CD4-positive, alpha-beta T cell treated with Interleukin-10 for 1 hour (primary cell): ENCODE measurements around the gene OR52B4.
A peak's percentile ranks its signal among the peaks of the same experiment; 100 is the strongest.
"Not testable (repeated sequence)": the region's sequence is repeated elsewhere in the genome, so short reads cannot be mapped to it uniquely, and the experiment has no call there.

Source experiments
- DNase-seq: peaks from one replicate; pipeline ENCODE4 v3.0.0-alpha.2; 2020

OR52B4 gene

DNA sequence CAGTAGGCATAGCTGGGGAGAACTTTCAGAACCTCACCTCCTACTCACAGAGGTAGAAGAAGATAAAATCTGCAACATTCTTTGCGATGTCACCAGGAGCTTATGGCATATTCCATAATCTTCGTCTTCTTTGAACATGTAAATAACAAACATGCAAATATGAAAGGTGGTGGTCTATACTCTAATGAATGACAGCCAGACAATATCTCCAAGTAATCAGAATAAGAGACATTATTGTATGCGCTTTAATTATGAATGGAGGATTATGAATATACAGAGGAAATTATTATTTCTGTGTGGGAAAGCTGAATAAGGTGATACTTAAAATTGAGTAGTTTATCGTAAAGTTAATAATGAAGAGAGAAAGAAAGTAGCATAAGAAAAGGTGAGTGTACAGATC is at the start of gene OR52B4:
Gene OR52B4 (minus strand): TSS at position 101 of the 400 bp plus-strand sequence. CDS start 91 bp downstream, at position 10.
- DNase-seq = no peak

DNA sequence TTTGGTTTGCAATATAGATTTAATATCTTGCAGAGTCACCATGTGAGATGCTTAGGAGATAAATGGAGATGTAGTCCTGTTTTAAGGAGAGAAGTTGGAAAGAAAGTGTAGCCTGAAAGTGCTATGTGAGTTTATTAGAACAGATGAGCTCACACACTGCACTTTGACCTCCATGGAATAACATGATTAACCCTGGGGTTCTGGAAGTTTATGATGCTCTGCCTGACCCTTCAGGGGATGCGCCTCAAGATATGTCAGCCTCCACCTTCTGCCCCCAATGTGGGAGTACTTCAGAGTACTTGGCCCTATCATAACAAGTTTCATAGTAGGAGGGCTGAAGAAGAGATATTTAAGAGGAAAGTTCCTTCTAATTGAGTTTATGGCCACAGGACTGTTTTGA is 48.6 kb upstream of the OR52B4 start:
- DNase-seq = no peak

DNA sequence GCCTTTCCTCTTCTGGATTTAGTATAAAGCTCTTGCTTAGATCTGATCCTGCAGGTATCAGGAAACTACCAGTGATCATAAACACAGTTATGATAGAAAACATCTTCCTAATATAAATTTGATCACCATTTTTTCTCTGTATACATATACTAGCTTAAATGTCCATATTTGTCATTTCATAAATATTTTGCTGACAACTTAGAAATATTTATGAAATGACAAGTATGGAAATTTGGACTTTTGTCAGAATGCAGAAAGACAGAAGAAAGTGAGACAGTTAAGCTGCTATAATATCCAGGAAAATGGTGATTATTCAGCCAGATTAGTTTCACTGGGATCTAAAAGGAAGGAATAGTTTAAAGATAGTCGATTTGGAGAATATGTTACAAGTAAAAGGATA is 48.1 kb upstream of the OR52B4 start:
- DNase-seq = no peak

DNA sequence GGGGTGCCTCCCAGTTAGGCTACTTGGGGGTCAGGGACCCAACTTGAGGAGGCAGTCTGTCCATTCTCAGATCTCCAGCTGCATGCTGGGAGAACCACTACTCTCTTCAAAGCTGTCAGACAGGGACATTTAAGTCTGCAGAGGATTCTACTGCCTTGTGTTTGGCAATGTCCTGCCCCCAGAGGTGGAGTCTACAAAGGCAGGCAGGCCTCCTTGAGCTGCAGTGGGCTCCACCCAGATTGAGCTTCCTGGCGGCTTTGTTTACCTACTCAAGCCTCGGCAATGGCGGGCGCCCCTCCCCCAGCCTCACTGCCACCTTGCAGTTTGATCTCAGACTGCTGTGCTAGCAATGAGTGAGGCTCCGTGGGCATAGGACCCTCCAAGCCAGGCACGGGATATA is 38.0 kb upstream of the OR52B4 start:
- DNase-seq = not testable (repeated sequence)

DNA sequence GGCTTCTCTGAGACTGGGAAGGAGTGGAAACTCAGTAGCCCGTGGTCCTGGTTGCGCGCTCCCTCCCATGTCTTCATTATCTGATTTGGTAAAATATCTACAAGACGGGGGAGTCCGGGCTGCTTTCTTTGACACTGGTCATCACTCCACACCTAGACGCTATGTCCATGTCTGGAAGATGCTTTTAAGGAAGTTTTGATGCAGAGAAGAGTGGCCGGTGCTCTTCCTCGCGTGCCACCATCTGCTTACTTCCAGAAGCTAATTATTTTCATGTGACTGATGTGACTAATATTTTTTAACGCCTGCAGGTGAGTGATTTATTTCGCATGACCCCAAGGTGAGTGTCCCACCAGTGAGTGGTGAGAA is 25.7 kb upstream of the OR52B4 start:
- peak; percentile 0 for DNase-seq

DNA sequence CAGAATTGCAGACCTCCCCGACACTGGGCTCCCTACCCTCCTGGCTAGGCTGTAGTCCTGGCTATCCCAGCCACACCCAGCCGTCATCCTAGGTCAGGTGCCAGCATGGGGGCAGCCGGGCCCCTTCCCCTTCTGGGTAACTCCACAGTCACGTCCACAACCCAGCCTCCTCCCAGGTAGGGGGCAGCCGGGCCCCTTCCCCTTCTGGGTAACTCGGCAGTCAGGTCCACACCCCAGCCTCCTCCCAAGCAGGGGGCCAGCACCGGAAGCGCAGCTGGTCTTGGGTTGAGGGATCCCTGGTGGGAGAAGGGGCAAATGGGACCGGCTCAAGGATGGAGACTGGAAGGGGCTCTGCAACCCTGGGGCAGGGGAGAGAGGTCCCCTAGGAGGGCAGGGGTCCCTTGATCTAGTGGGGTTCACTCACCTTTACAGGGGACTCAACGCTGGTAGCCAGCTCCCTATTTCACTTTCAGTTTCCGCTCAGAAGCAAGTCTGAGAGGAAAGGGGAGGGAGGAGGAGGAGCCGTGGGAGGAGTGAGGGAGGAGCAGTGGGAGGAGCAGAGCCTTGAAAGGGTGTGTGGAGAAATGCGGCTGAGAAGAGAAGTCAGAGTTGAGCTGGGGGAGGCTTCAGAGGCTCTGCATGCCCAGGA is 25.1 kb upstream of the OR52B4 start, which contains the start of gene TRIM21:
Gene TRIM21 (minus strand): TSS at position 494 of the 649 bp plus-strand sequence. CDS start 3,293 bp downstream, outside the sequence.
- DNase-seq = peak; percentile 91

DNA sequence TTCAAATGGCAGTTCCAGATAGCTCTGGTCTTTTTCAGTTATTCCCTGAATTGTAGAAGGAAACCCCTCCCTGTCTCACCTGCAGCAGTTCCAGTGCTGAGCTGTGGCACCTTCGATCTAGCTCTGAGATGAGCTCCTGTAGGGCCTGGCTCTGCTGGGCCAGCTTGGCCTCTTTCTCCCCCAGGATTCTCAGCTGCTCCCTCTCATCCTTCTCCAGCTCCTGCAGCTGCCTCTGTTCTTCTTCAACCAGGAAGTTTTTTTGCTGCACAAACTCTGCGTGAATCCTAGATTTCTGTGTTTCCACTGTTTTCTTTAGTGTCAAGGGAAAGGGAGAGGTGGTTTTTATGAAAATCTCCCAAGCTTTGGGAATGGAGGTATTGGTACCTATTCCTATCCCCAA is 20.0 kb upstream of the OR52B4 start:
- DNase-seq = no peak

DNA sequence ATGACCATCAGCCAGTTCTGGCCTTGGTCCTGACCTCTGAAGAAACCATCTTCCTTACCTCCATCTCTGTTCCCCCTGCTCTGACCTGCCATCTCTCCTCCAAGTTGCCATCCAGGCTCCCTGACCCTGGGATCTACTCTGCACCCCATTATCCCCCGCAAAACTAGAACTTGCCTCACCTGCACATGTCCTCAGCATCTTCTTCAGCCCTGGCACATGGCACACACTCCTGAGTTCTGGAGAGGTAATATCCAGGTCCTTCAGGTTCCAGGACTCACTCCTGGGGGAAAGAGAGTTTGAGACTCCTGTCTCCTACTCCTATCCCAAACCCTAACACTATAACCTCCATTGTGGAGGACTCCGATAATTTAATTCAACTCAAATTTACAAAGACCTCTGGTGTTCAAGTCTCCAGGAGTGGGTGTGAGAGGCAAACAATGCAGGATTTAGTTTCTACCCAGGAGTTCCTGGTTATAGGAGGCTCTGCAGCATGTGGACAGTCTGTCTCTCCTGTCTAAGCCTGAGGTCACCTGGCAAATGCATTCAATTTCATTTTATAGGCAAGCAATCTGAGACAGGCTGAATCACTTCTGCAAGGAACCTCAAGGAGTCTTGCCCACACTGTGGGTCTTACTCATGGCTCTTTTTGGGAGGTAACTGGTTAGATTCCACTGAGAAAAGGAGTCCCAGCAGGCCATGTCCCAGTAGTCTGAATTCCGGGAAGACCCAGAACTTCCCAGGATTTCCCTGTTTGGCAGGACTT is 18.0 kb upstream of the OR52B4 start:
- no peak for DNase-seq

DNA sequence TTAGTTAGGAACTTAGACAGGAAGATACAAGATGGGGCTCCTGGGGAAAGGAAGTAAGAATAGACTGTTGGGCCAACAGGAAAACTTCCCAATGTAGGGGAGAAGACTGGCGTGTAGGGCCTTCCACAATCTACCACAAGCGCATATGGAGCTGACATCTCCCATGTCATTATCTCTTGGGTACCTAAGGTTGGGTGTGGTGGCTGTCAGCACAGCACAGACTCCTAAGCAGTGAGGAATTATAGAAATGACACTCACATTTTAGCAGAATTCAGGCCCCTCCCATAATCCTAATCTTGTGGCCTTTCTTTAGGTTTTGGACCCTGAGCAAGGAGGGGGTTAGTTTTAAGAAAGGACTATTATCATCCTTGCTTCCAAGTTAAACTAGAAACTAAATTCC is 13.7 kb upstream of the OR52B4 start:
- DNase-seq = no peak

DNA sequence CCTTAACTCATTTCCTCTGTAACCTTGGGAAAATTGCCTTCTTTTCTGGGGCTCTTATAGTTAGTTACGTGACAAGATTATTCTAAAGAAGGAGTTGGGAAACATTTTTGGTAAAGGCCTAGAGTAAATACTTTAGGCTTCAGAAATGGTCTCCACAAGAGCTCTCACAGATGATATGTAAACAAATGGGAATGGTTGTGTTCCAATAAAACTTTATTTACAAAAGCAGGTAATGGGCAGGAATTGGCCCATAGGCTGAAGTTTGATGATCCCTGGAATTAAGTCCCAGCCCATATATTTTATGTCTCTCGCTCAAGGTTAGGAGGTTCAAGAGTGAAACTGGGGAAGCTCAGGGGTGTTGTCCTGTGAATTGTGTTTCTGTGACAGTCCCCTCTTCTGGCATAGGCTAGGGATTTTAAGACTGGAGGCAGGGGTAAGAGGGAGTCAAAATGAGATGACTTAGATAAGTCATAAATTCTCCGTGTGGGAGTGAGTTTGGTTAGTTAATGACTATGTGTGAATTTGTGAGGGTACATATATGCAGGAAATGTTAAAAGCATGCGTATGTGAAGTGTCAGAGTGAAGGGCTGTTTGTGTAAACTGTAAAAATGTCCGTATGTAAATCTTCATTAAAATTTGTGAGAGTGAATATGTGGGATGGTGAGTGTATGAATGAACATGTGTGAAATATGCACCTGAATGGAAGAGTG is 7.4 kb upstream of the OR52B4 start:
- DNase-seq = no peak

DNA sequence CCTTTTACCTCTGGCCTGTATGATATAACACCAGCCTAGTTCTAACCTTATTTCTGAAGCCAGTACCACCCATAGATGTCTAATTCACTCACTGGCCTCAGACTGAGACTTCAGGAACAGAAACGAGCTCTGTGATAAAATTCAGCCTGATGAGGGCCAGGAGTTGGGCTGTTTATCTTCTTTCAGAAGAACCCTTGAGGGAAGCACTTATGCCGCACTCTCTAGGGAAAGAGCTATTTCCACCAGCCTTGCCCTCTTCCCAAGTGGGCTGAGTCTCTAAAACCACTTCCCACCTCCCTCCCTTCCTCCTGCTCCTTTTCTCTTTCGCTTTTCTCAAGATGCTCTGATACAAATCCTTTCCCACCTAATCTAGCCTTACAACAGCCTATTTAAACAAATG is 2.0 kb upstream of the OR52B4 start:
- DNase-seq = no peak

DNA sequence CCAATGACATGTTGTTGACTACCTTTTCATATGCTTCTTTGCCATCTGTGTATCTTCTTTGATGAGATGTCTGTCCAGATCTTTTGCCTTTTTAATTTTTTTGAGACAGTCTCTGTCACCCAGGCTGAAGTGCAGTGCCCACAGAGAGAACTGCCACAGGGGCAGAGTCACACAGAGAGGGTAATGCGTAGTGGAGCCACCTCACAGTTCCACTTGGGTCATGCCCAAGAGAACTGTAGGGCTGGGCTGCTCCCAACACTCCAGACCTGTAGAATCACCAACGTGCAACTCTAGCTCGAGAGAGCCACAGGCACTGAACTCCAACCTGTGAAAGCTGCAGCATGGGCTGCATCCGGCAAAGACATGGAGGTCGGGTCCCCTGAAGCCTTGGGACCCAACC is 20.0 kb downstream of the OR52B4 start:
- DNase-seq = not testable (repeated sequence)

DNA sequence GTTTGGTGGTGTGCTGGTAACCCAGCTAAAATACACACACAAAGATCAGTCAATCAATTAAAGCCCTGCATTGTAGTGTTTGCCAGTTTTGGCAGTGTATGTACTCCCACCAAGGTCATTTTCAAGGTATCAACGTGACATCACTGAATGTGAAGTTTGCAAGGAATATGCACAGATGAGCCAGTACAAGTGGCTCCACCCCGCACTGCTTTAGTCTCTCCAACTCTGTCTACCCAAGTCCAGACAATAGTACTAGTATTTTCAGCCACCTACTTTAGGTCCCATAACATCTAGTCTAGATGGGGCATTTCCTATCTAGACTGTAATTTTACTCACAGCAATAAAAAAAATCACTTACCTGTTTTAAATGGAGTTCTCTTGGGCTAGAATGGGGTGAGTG is 22.8 kb downstream of the OR52B4 start:
- DNase-seq = not testable (repeated sequence)

DNA sequence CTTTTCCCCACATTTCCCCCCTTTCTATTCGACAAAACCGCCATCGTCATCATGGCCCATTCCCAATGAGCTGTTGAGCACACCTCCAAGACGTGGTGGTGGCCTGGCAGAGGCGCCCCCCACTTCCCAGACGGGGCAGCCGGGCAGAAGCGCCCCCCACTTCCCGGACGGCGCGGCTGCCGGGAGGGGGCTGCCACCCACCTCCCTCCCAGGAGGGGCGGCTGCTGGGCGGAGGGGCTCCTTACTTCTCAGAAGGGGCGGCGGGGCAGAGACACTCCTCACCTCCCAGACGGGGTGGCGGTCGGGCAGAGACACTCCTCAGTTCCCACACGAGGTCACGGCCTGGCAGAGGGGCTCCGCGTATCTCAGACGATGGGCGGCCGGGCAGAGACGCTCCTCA is 33.8 kb downstream of the OR52B4 start:
- DNase-seq = not testable (repeated sequence)
